HEK293T (cell line): ENCODE measurements around the gene TMBIM4.

Experiments
- ARNT ChIP-seq: fragments of 450-650 bp; IDR thresholded peaks from 2 replicates; pipeline ENCODE4 v1.6.1; 2017; ENCODE audit warnings: mild to moderate bottlenecking
- BHLHE40 ChIP-seq: fragments of 450-650 bp; IDR thresholded peaks from 2 replicates; pipeline ENCODE4 v1.6.1; 2016; ENCODE audit warnings: mild to moderate bottlenecking, moderate library complexity, borderline replicate concordance
- ELF4 ChIP-seq: fragments of 450-650 bp; IDR thresholded peaks from 2 replicates; pipeline ENCODE4 v1.6.1; 2017; ENCODE audit warnings: antibody characterized with exemption
- FOXM1 ChIP-seq: fragments of 450-650 bp; IDR thresholded peaks from 2 replicates; pipeline ENCODE4 v1.6.1; 2017; ENCODE audit warnings: mild to moderate bottlenecking, borderline replicate concordance
- HDGF ChIP-seq: fragments of 450-650 bp; IDR thresholded peaks from 2 replicates; pipeline ENCODE4 v1.6.1; 2017; ENCODE audit warnings: antibody characterized with exemption, borderline replicate concordance
- NFRKB ChIP-seq: fragments of 450-650 bp; IDR thresholded peaks from 2 replicates; pipeline ENCODE4 v1.6.1; 2016; ENCODE audit warnings: mild to moderate bottlenecking, moderate library complexity
- SP1 ChIP-seq: fragments of 450-650 bp; IDR thresholded peaks from 2 replicates; pipeline ENCODE4 v1.6.1; 2017
- TARDBP ChIP-seq: fragments of 450-650 bp; IDR thresholded peaks from 2 replicates; pipeline ENCODE4 v1.6.1; 2016
- ZNF384 ChIP-seq: fragments of 450-650 bp; IDR thresholded peaks from 2 replicates; pipeline ENCODE4 v1.6.1; 2016
- TF ChIP-seq, protein P1 (sequence below): fragments of 450-650 bp; IDR thresholded peaks from 2 replicates; pipeline ENCODE4 v1.6.1; 2016

GRCh38 chr12:66189486-66189843 is 19.7 kb upstream of the TMBIM4 start:
- no peak for TF ChIP-seq NFRKB
- no peak for TF ChIP-seq BHLHE40
- no peak for TF ChIP-seq ARNT
- no peak for TF ChIP-seq TARDBP
- no peak for TF ChIP-seq ZNF384
- no peak for TF ChIP-seq FOXM1
- no peak for TF ChIP-seq ELF4
- TF ChIP-seq, protein P1, sequence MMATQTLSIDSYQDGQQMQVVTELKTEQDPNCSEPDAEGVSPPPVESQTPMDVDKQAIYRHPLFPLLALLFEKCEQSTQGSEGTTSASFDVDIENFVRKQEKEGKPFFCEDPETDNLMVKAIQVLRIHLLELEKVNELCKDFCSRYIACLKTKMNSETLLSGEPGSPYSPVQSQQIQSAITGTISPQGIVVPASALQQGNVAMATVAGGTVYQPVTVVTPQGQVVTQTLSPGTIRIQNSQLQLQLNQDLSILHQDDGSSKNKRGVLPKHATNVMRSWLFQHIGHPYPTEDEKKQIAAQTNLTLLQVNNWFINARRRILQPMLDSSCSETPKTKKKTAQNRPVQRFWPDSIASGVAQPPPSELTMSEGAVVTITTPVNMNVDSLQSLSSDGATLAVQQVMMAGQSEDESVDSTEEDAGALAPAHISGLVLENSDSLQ: no peak
- no peak for TF ChIP-seq SP1
- TF ChIP-seq HDGF: no peak
